ENCODE results near the gene MND1. TPM values are rescaled to one million over a fixed set of nuclear protein-coding genes. Genes with fewer than 3 reads are reported as not detected.

The MND1 gene
- total and polyA plus RNA-seq, 2 of the 8 experiments (the other 6 are each of a cell fraction or from before 2014, with no cell fraction given) = 4.4 to 26.2 TPM

- no peak overlapping the region for H3K4me3 ChIP-seq (ENCODE audit: extremely low read depth in 1 of 4, insufficient read depth in 2 of 4, low read depth in 3 of 4, low read length in 4 of 4)
- no peak for DNase-seq (ENCODE audit: low read depth in 1 of 2, low spot score in 2 of 2)
- FAIRE-seq = no peak
- H3K9me3 ChIP-seq (ENCODE audit: insufficient read depth in 2 of 2, low read depth in 1 of 2, low read length in 1 of 2) = no peaks in the 10 kb centered on the region
- H3K23me2 ChIP-seq (ENCODE audit: low read depth, low read length) = no peaks in the 10 kb centered on the region
- 99% methylated on average over 3 of the region's 3 CpGs; no CpG with 5 or more reads in 1 of the 2 experiments for WGBS, 2 experiments (ENCODE audit: extremely low coverage in 1 of 2, insufficient coverage in 1 of 2, insufficient read length in 1 of 2, insufficient replicate concordance in 2 of 2, low coverage in 1 of 2, low lambda C conversion rate in 2 of 2, missing lambda C conversion rate in 1 of 2)
- H4K91ac ChIP-seq (replicated peaks; ENCODE audit: insufficient read length, low read length) = no peak overlapping the region
- no peaks in the 10 kb centered on the region for H3K79me1 ChIP-seq (ENCODE audit: low read depth, low read length)
- no peaks in the 10 kb centered on the region for H3K79me2 ChIP-seq (ENCODE audit: control insufficient read depth in 1 of 2, insufficient read depth in 2 of 2, low read length in 2 of 2)
- H3K4me1 ChIP-seq (replicated peaks in 1 of 4; ENCODE audit: control insufficient read depth in 3 of 4, insufficient read depth in 4 of 4, low read length in 3 of 4) = no peaks in the 10 kb centered on the region
- H3K27me3 ChIP-seq (replicated peaks in 1 of 4; ENCODE audit: control insufficient read depth in 3 of 4, extremely low read depth in 1 of 4, insufficient read depth in 3 of 4, low read length in 3 of 4) = no peaks in the 10 kb centered on the region
- H4K5ac ChIP-seq (ENCODE audit: insufficient read length, low read depth, low read length) = no peak overlapping the region
- no peak overlapping the region for H3K18ac ChIP-seq (ENCODE audit: extremely low read depth, low read length)
- H2AFZ ChIP-seq (ENCODE audit: low read length) = no peak overlapping the region
- H3K36me3 ChIP-seq (ENCODE audit: control insufficient read depth in 2 of 4, insufficient read depth in 4 of 4, low read length in 3 of 4) = peaks cover 0 to 28% (median 7%) of the 10 kb centered on the region in 4 experiments; a peak in 4 of 8 replicates
- H3K4me2 ChIP-seq (ENCODE audit: insufficient read depth in 1 of 2, low read depth in 2 of 2, low read length in 2 of 2) = no peak overlapping the region
- H4K8ac ChIP-seq (ENCODE audit: extremely low read depth, insufficient read depth, low read length) = no peak overlapping the region
- H3K23ac ChIP-seq (ENCODE audit: insufficient read length) = no peak overlapping the region
- no peak overlapping the region for H2BK20ac ChIP-seq (ENCODE audit: low read length)
- H2BK15ac ChIP-seq (ENCODE audit: low read length) = no peak overlapping the region
- H2BK5ac ChIP-seq (ENCODE audit: low read depth, low read length) = no peak overlapping the region
- H2AK5ac ChIP-seq (ENCODE audit: low read depth, low read length) = no peak overlapping the region
- no peaks in the 10 kb centered on the region for H4K20me1 ChIP-seq (replicated peaks in 1 of 2; ENCODE audit: control insufficient read depth in 1 of 2, insufficient read depth in 2 of 2, low read length in 2 of 2)
- no peak overlapping the region for H3K56ac ChIP-seq (replicated peaks; ENCODE audit: insufficient read length, low read depth, low read length)
- no peak overlapping the region for H3K4ac ChIP-seq (replicated peaks; ENCODE audit: insufficient read length, low read depth, low read length)
- ChIA-PET POLR2A (ENCODE audit: partially characterized antibody) (no interaction called here), CTCF (ENCODE audit: partially characterized antibody) (interaction anchor here (1.0 to 1.3 kb wide), 2 partner anchors 139 to 319 kb away, joined by 3 read pairs; no protein-coding TSS in a partner anchor)
- H3K9ac ChIP-seq (replicated peaks in 1 of 4; ENCODE audit: extremely low read depth in 1 of 4, low read depth in 3 of 4, low read length in 3 of 4) = no peak overlapping the region
- no peak overlapping the region for H3K27ac ChIP-seq (ENCODE audit: low read depth, low read length)
- H3K14ac ChIP-seq (ENCODE audit: insufficient read length) = no peak overlapping the region
- no peak overlapping the region for H2BK120ac ChIP-seq (replicated peaks; ENCODE audit: low read depth, low read length)
- TF ChIP-seq CTBP2 (IDR thresholded peaks at IDR 0.05; ENCODE audit: borderline replicate concordance, insufficient read depth, insufficient read length, low read length) (no peak), RXRA (IDR thresholded peaks at IDR 0.05; ENCODE audit: insufficient read depth, low read depth, low read length) (no peak), CHD2 (IDR thresholded peaks at IDR 0.05; ENCODE audit: low read length) (no peak), BCL11A (IDR thresholded peaks at IDR 0.05; ENCODE audit: low read depth in 2 of 2, low read length in 2 of 2) (no peak), HDAC2 (IDR thresholded peaks at IDR 0.05; ENCODE audit: borderline replicate concordance in 1 of 2, low read depth in 2 of 2, low read length in 2 of 2) (no peak)
- H2BK12ac ChIP-seq (ENCODE audit: low read depth, low read length) = no peak overlapping the region
These were observed 20.4 kb upstream of the MND1 start for GRCh38 chr4:153324046-153324445.

Data from H1 (cell line).